DND-41 (cell line): ENCODE measurements around the gene HECW1.

Experiments used
- ATAC-seq: fragments of 200-7000 bp; cut with Tn5 transposase; 3 replicates; pipeline ENCODE4 v1.9.1; 2021; ENCODE audit warnings: low read depth; ENCODE audit not compliant: insufficient read depth
- DNase-seq: peaks from one replicate; pipeline ENCODE4 v3.0.0-alpha.2; 2020
- H2AFZ ChIP-seq: 2 replicates; pipeline ENCODE4 v1.6.0; 2012; ENCODE audit warnings: low read depth, low read length
- H3K27ac ChIP-seq: 2 replicates; pipeline ENCODE4 v1.5.1; 2012; ENCODE audit warnings: low read length, inconsistent platforms
- H3K27me3 ChIP-seq: fragments of 200-600 bp; sonication (generic); 2 replicates; pipeline ENCODE4 v1.6.0; 2012; ENCODE audit warnings: low read length, mild to moderate bottlenecking, inconsistent platforms; ENCODE audit not compliant: insufficient read depth, poor library complexity
- H3K36me3 ChIP-seq: 2 replicates; pipeline ENCODE4 v1.5.1; 2012; ENCODE audit warnings: low read length, inconsistent platforms; ENCODE audit not compliant: insufficient read depth
- H3K4me1 ChIP-seq: 2 replicates; pipeline ENCODE4 v1.5.1; 2012; ENCODE audit warnings: mild to moderate bottlenecking, low read length; ENCODE audit not compliant: insufficient read depth
- H3K4me2 ChIP-seq: 2 replicates; pipeline ENCODE4 v1.6.0; 2012; ENCODE audit warnings: mild to moderate bottlenecking, moderate library complexity, low read length, inconsistent platforms; ENCODE audit not compliant: insufficient read depth
- H3K4me3 ChIP-seq, 2 experiments: fragments of 200-600 bp in 1 of 2; shearing (Covaris generic) in 1 of 2; 2 replicates each; pipeline ENCODE4 v1.5.1; 2012 to 2016; ENCODE audit warnings: inconsistent platforms in 2 of 2, low read length in 2 of 2, mild to moderate bottlenecking in 2 of 2, low read depth in 1 of 2, moderate library complexity in 1 of 2
- H3K79me2 ChIP-seq: 2 replicates; pipeline ENCODE4 v1.6.0; 2012; ENCODE audit warnings: low read length, inconsistent platforms; ENCODE audit not compliant: insufficient read depth
- H3K9ac ChIP-seq: 2 replicates; pipeline ENCODE4 v1.6.0; 2012; ENCODE audit warnings: low read depth, mild to moderate bottlenecking, inconsistent platforms, low read length, moderate library complexity
- H3K9me3 ChIP-seq: 2 replicates; pipeline ENCODE4 v1.5.1; 2012; ENCODE audit warnings: low read length, moderate library complexity, mild to moderate bottlenecking, inconsistent platforms; ENCODE audit not compliant: insufficient read depth, severe bottlenecking
- H4K20me1 ChIP-seq: 2 replicates; pipeline ENCODE4 v1.6.0; 2012; ENCODE audit warnings: low read length; ENCODE audit not compliant: insufficient read depth
- EZH2 ChIP-seq: IDR thresholded peaks from 3 replicates; pipeline ENCODE4 v1.6.1; 2012; ENCODE audit warnings: borderline replicate concordance, low read depth, mild to moderate bottlenecking, moderate library complexity, low read length, inconsistent platforms; ENCODE audit not compliant: severe bottlenecking
- TF ChIP-seq, protein P1 (sequence below): IDR thresholded peaks from 2 replicates; pipeline ENCODE4 v1.5.1; 2012; ENCODE audit warnings: borderline replicate concordance, low read length, moderate library complexity, mild to moderate bottlenecking; ENCODE audit not compliant: poor library complexity, severe bottlenecking; ENCODE audit errors: extremely low read depth

Gene HECW1

DNA sequence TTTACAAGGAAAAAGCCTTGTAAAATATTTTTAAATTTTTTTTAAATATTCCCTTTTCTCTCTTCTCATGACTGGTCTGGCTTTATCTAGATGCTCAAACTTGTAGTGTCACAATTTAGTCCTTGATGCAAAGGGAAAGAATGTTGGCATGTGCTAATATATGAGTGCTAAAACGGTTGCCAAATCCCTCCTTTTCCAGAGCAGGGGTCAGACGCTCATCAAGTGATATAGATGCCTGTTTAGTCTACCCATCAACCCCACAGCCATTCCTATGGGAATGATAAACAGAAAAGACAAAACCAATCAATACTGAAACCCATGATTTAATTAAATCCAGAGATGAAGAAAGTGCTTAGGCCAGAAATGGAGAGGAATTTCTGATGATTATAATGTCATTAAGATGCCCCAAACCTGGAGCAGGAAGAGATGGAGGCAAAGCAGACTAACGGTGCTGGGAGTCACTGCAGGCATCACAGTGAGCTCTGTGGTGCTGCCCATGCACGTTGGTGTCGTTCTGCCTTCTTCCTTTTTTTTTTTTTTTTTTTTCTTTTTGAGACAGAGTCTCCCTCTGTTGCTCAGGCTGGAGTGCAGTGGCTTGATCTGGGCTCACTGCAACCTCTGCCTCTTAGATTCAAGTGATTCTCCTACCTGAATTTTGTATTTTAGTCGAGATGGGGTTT, 260.4 kb downstream of the HECW1 start:
- ATAC-seq = no peak
- TF ChIP-seq, protein P1, sequence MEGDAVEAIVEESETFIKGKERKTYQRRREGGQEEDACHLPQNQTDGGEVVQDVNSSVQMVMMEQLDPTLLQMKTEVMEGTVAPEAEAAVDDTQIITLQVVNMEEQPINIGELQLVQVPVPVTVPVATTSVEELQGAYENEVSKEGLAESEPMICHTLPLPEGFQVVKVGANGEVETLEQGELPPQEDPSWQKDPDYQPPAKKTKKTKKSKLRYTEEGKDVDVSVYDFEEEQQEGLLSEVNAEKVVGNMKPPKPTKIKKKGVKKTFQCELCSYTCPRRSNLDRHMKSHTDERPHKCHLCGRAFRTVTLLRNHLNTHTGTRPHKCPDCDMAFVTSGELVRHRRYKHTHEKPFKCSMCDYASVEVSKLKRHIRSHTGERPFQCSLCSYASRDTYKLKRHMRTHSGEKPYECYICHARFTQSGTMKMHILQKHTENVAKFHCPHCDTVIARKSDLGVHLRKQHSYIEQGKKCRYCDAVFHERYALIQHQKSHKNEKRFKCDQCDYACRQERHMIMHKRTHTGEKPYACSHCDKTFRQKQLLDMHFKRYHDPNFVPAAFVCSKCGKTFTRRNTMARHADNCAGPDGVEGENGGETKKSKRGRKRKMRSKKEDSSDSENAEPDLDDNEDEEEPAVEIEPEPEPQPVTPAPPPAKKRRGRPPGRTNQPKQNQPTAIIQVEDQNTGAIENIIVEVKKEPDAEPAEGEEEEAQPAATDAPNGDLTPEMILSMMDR = no peak
- TF ChIP-seq EZH2 = no peak
- H3K79me2 ChIP-seq = no peaks in the 10 kb centered on the region

GRCh38 chr7:43377196-43377960, 264.9 kb downstream of the HECW1 start:
- TF ChIP-seq, protein P1 = no peak
- no peaks in the 10 kb centered on the region for H3K79me2 ChIP-seq
- no peaks in the 10 kb centered on the region for H3K4me1 ChIP-seq
- no peak overlapping the region for H3K9ac ChIP-seq
- no peaks in the 10 kb centered on the region for H3K9me3 ChIP-seq
- DNase-seq (no peak), ATAC-seq (no peak)
- no peaks in the 10 kb centered on the region for H3K36me3 ChIP-seq
- no peak overlapping the region for H3K4me2 ChIP-seq
- no peaks in the 10 kb centered on the region for H4K20me1 ChIP-seq
- no peak overlapping the region for H3K4me3 ChIP-seq
- no peaks in the 10 kb centered on the region for H3K27me3 ChIP-seq
- H3K27ac ChIP-seq = no peak overlapping the region
- H2AFZ ChIP-seq = no peak overlapping the region

More for the DNA sequence above, 260.4 kb downstream of the HECW1 start:
- Histone ChIP-seq H3K36me3 (no peaks in the 10 kb centered on the region), H3K9me3 (no peaks in the 10 kb centered on the region), H3K9ac (no peak overlapping the region), H4K20me1 (no peaks in the 10 kb centered on the region), H3K4me1 (no peaks in the 10 kb centered on the region), H3K4me3 (no peak overlapping the region), H2AFZ (no peak overlapping the region), H3K27me3 (no peaks in the 10 kb centered on the region), H3K27ac (no peak overlapping the region), H3K4me2 (no peak overlapping the region)
- no peak for DNase-seq

GRCh38 chr7:43379210-43379609, 266.8 kb downstream of the HECW1 start:
- H2AFZ ChIP-seq = peak overlapping the region; percentile 19; the same call in 1 of the 2 replicates
- H4K20me1 ChIP-seq = no peaks in the 10 kb centered on the region
- no peaks in the 10 kb centered on the region for H3K4me1 ChIP-seq
- H3K79me2 ChIP-seq = no peaks in the 10 kb centered on the region
- H3K9me3 ChIP-seq = no peaks in the 10 kb centered on the region
- H3K9ac ChIP-seq = no peak overlapping the region
- no peaks in the 10 kb centered on the region for H3K36me3 ChIP-seq
- no peak for TF ChIP-seq EZH2
- TF ChIP-seq, protein P1 = no peak
- no peak for ATAC-seq
- no peak for DNase-seq
- no peak overlapping the region for H3K27ac ChIP-seq
- no peak overlapping the region for H3K4me2 ChIP-seq
- H3K4me3 ChIP-seq = no peak overlapping the region
- H3K27me3 ChIP-seq = no peaks in the 10 kb centered on the region
